Type B pancreatic cell (in vitro differentiated cells): ENCODE measurements around the gene GUCY1A1. TPM values are rescaled to one million over a fixed set of nuclear protein-coding genes. Genes with fewer than 3 reads are reported as not detected.

Experiments used
- DNase-seq: peaks from one replicate; pipeline ENCODE4 v3.0.0; 2021; ENCODE audit warnings: mixed read lengths; ENCODE audit not compliant: unreplicated experiment; ENCODE audit errors: extremely low spot score
- H3K27ac Mint-ChIP-seq: 2 replicates; pipeline ENCODE4 v1.8.0; 2021; ENCODE audit warnings: mild to moderate bottlenecking, mixed read lengths
- H3K27me3 Mint-ChIP-seq: 2 replicates; pipeline ENCODE4 v1.8.0; 2021; ENCODE audit warnings: mixed read lengths
- H3K36me3 Mint-ChIP-seq: 2 replicates; pipeline ENCODE4 v1.8.0; 2021; ENCODE audit warnings: mixed read lengths
- H3K4me1 Mint-ChIP-seq: one replicate; pipeline ENCODE4 v1.8.0; 2021; ENCODE audit warnings: mixed read lengths; ENCODE audit not compliant: unreplicated experiment
- H3K4me3 Mint-ChIP-seq: 2 replicates; pipeline ENCODE4 v1.8.0; 2021; ENCODE audit warnings: mild to moderate bottlenecking, mixed read lengths
- H3K9me3 Mint-ChIP-seq: 2 replicates; pipeline ENCODE4 v1.8.0; 2021; ENCODE audit warnings: mixed read lengths
- CTCF ChIP-seq: fragments of 200-600 bp; sonication (generic); conservative IDR thresholded peaks from 2 replicates; pipeline ENCODE4 v1.5.0; 2021; ENCODE audit warnings: antibody characterized with exemption, mild to moderate bottlenecking
- total RNA-seq: library from RNA; stranded (reverse); gene quantifications from 2 replicates; pipeline ENCODE4 v1.2.1, GENCODE V29; 2021; ENCODE audit warnings: low replicate concordance

Gene GUCY1A1
- total RNA-seq, 1 donor from 2014 or later = 6.2 TPM

GRCh38 chr4:155781249-155781831 is 114.7 kb downstream of the GUCY1A1 start:
- no peak for TF ChIP-seq CTCF
- no peaks in the 10 kb centered on the region for H3K27me3 Mint-ChIP-seq
- DNase-seq = no peak
- no peak overlapping the region for H3K4me3 Mint-ChIP-seq
- H3K27ac Mint-ChIP-seq = no peak overlapping the region
- H3K9me3 Mint-ChIP-seq = peaks cover 4% of the 10 kb centered on the region
- H3K36me3 Mint-ChIP-seq = no peaks in the 10 kb centered on the region
- H3K4me1 Mint-ChIP-seq = no peaks in the 10 kb centered on the region

Other genes starting within 250 kb of the GUCY1A1 start
- 3.6 and 6.6 TPM in 2 replicates for gene GUCY1B1, start 92.2 kb downstream of the GUCY1A1 start, total RNA-seq
- gene ASIC5, start 199.4 kb downstream of the GUCY1A1 start, total RNA-seq = not detected in 2 replicates
- 8.0 and 10.6 TPM in 2 replicates for gene TDO2, start 236.8 kb downstream of the GUCY1A1 start, total RNA-seq